Pancreas (tissue), 10 donors: ENCODE data around the gene PPP1R15A. TPM values are rescaled to one million over a fixed set of nuclear protein-coding genes. Genes with fewer than 3 reads are reported as not detected.

Experiments used
- ATAC-seq, 4 donors: fragments of 200-7000 bp; cut with Tn5 transposase; one replicate each; pipeline versions ENCODE4 v1.8.0 to v1.9.1; 2020; ENCODE audit warnings: mild to moderate bottlenecking in 4 of 4, moderate library complexity in 4 of 4
- DNase-seq, 6 donors: peaks; one replicate each; pipeline ENCODE4 v3.0.0-alpha.2; 2020
- FAIRE-seq: peaks from 2 replicates; lab custom pipeline; 2012; peaks lifted over from hg19 to GRCh38; lab: Jason Lieb, UNC
- H3K27ac ChIP-seq, 4 donors: fragments of 200-600 bp; sonication (generic); 1 replicate in 3 of 4; 2 replicates in 1 of 4; pipeline versions ENCODE4 v1.5.0 to v1.8.0; 2020
- H3K27me3 ChIP-seq, 4 donors: fragments of 200-600 bp; one replicate each; pipeline ENCODE4 v1.8.0; 2021
- H3K36me3 ChIP-seq, 3 donors: fragments of 200-600 bp; sonication (generic) in 1 of 3; one replicate each; pipeline versions ENCODE4 v1.5.0 to v1.8.0; 2020 to 2021
- H3K4me1 ChIP-seq, 3 donors: fragments of 200-600 bp; one replicate each; pipeline ENCODE4 v1.8.0; 2021
- H3K4me3 ChIP-seq, 4 donors: fragments of 200-600 bp; sonication (generic) in 2 of 4; one replicate each; pipeline versions ENCODE4 v1.5.0 to v1.8.0; 2020 to 2021
- H3K9me3 ChIP-seq, 4 donors: fragments of 200-600 bp; one replicate each; pipeline ENCODE4 v1.8.0; 2021
- WGBS, 2 donors: extraction: QIAGEN DNeasy Blood & Tissue Kit; methylation state at CpG; one replicate each; pipeline ENCODE4 v1.1.7; 2013; 5-methylcytosine and 5-hydroxymethylcytosine counted together
- intact Hi-C, 3 donors: fragments of 100-400 bp; cut with DNase I; formaldehyde crosslinking; loops; one replicate each; pipeline versions ENCODE4 v1.11.1 to v1.14.2; 2022
- polyA plus RNA-seq, 2 donors: library from polyadenylated mRNA; stranded (reverse); fragments of 200-250 nt; gene quantifications; one replicate each; pipeline ENCODE4 v1.2.3, GENCODE V29; 2013
- total RNA-seq, 6 donors: library from RNA; stranded (reverse); fragmentation: NEBNext Ultra II Directional in 4 of 6; extraction: Animal tissue kit (Norgen Biotek cat#: 25700) in 4 of 6; gene quantifications; one replicate each; pipeline versions ENCODE4 v1.2.1 to v1.2.4, GENCODE V29; 2021 to 2023
- TF ChIP-seq, protein P1 (sequence below), 4 donors: fragments of 200-600 bp; sonication (generic) in 3 of 4; IDR thresholded peaks; one replicate each; pipeline versions ENCODE4 v1.5.0 to v1.8.0; 2021; ENCODE audit warnings: antibody characterized with exemption in 4 of 4
- donor health status: healthy with polysubstance abuse.
- donor health status: DM: no; HTN: no; CAD: no; lungs with moderate emphysema.
- donor health status: DM: no; HTN: no; CAD: no.
- donor health status: control.
- donor health status: control.
- donor health status: Bipolar disorder and iron deficiency.
- donor health status: DM: yes; HTN: yes; CAD: no.
- donor health status: DM: no; HTN: no; CAD: no.
- donor health status: DM: no; HTN: no; CAD: no.
- donor health status: DM: yes; HTN: yes; CAD: no.

Gene PPP1R15A
- total and polyA plus RNA-seq, 8 donors = 8.1 to 53.2 (median 13.9) TPM

- TF ChIP-seq, protein P1, sequence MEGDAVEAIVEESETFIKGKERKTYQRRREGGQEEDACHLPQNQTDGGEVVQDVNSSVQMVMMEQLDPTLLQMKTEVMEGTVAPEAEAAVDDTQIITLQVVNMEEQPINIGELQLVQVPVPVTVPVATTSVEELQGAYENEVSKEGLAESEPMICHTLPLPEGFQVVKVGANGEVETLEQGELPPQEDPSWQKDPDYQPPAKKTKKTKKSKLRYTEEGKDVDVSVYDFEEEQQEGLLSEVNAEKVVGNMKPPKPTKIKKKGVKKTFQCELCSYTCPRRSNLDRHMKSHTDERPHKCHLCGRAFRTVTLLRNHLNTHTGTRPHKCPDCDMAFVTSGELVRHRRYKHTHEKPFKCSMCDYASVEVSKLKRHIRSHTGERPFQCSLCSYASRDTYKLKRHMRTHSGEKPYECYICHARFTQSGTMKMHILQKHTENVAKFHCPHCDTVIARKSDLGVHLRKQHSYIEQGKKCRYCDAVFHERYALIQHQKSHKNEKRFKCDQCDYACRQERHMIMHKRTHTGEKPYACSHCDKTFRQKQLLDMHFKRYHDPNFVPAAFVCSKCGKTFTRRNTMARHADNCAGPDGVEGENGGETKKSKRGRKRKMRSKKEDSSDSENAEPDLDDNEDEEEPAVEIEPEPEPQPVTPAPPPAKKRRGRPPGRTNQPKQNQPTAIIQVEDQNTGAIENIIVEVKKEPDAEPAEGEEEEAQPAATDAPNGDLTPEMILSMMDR (IDR thresholded peaks at IDR 0.05) = no peak
- Histone ChIP-seq H3K4me3 (no peak overlapping the region), H3K27me3 (no peaks in the 10 kb centered on the region), H3K27ac (no peak overlapping the region), H3K36me3 (peaks cover 0 to 3% (median 0%) of the 10 kb centered on the region in 3 donors), H3K4me1 (no peaks in the 10 kb centered on the region), H3K9me3 (no peaks in the 10 kb centered on the region)
- ATAC-seq (no peak), DNase-seq (no peak), FAIRE-seq (no peak)
- WGBS, 2 donors = 86 to 87% methylated on average over 10 of the region's 10 CpGs
- intact Hi-C loops = no loop called here
Measured at GRCh38 chr19:48920949-48921348, 48.7 kb downstream of the PPP1R15A start.

GRCh38 chr19:48921721-48922500 is 49.7 kb downstream of the PPP1R15A start:
- WGBS, 2 donors = 90 to 98% methylated on average over 10 to 12 of the region's 12 CpGs
- TF ChIP-seq, protein P1 (IDR thresholded peaks at IDR 0.05) = no peak
- no peak for FAIRE-seq
- Histone ChIP-seq H3K9me3 (no peaks in the 10 kb centered on the region), H3K36me3 (peaks cover 0 to 3% (median 0%) of the 10 kb centered on the region in 3 donors), H3K27ac (no peak overlapping the region), H3K4me1 (peaks cover 0 to 2% (median 0%) of the 10 kb centered on the region in 3 donors), H3K27me3 (no peaks in the 10 kb centered on the region), H3K4me3 (no peak overlapping the region)
- intact Hi-C loops = no loop called here
- ATAC-seq = no peak
- peak in 2 of 6 donors; percentile 44 to 65 for DNase-seq

GRCh38 chr19:48922548-48923490 is 50.6 kb downstream of the PPP1R15A start:
- H3K9me3 ChIP-seq = no peaks in the 10 kb centered on the region
- peaks cover 0 to 3% (median 0%) of the 10 kb centered on the region in 3 donors for H3K4me1 ChIP-seq
- intact Hi-C loops = no loop called here
- DNase-seq (peak in 1 of 6 donors; percentile 51), FAIRE-seq (no peak), ATAC-seq (no peak)
- H3K36me3 ChIP-seq = peaks cover 0 to 3% (median 0%) of the 10 kb centered on the region in 3 donors
- no peaks in the 10 kb centered on the region for H3K27me3 ChIP-seq
- no peak overlapping the region for H3K4me3 ChIP-seq
- WGBS, 2 donors = 90 to 91% methylated on average over 18 of the region's 18 CpGs
- TF ChIP-seq, protein P1 (IDR thresholded peaks at IDR 0.05) = no peak
- H3K27ac ChIP-seq = no peak overlapping the region

DNA sequence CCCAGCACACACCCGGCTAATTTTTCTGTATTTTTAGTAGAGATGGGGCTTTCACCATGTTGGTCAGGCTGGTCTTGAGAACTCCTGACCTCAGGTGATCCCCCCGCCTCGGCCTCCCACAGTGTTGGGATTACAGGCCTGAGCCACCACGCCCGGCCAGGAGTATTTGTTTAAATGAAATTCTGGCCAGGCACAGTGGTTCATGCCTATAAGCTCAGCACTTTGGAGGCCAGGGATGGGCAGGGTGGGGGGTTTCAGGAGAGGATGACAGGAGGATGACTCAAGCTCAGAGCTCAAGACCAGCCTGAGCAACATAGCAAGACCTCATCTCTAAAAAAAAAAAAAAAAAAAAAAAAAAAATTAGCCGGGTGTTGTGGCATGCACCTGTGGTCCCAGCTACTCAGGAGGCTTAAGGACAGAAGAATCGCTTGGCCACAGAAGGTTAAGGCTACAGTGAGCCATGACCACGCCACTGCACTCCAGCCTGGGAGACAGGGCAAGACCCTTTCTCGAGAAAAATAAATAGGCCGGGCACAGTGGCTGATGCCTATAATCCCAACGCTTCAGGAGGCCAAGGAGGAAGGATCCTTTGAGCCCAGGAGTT is 53.1 kb downstream of the PPP1R15A start:
- Histone ChIP-seq H3K27ac (no peak overlapping the region), H3K36me3 (no peaks in the 10 kb centered on the region), H3K4me1 (peaks cover 0 to 3% (median 0%) of the 10 kb centered on the region in 3 donors), H3K4me3 (no peak overlapping the region), H3K27me3 (no peaks in the 10 kb centered on the region), H3K9me3 (no peaks in the 10 kb centered on the region)
- FAIRE-seq (no peak), DNase-seq (no peak), ATAC-seq (no peak)
- 70 to 74% methylated on average over 11 of the region's 11 CpGs for WGBS, 2 donors
- intact Hi-C loops = no loop called here
- TF ChIP-seq, protein P1 (IDR thresholded peaks at IDR 0.05) = no peak

Other genes with a start within 250 kb of the PPP1R15A start
Only the 30 nearest of the 32 such genes appear.
- 1 to 10 TPM; 3.3 to 8.3 (median 6.5) TPM for gene DBP, start 235.0 kb upstream of the PPP1R15A start, total RNA-seq
- gene DBP, start 235.0 kb upstream of the PPP1R15A start, polyA plus RNA-seq = 10 to 100 TPM in 1 of 2 donors, 1 to 10 TPM in 1; 4.7 to 11.4 TPM
- gene CA11, start 226.2 kb upstream of the PPP1R15A start, total RNA-seq = 1 to 10 TPM; 2.6 to 6.2 (median 4.5) TPM
- 10 to 100 TPM; 10.2 to 15.2 TPM for gene CA11, start 226.2 kb upstream of the PPP1R15A start, polyA plus RNA-seq
- under 1 TPM in 5 of 6 donors, not detected in 1; 0.12 to 0.37 (median 0.20) TPM for gene NTN5, start 199.4 kb upstream of the PPP1R15A start, total RNA-seq
- gene NTN5, start 199.4 kb upstream of the PPP1R15A start, polyA plus RNA-seq = 1 to 10 TPM in 1 of 2 donors, under 1 TPM in 1; 0.38 to 1.8 TPM
- gene FUT2, start 176.4 kb upstream of the PPP1R15A start, total RNA-seq = 10 to 100 TPM in 2 of 6 donors, 1 to 10 TPM in 4; 4.8 to 14.5 (median 8.2) TPM
- 1 to 10 TPM; 3.7 to 5.4 TPM for gene FUT2, start 176.4 kb upstream of the PPP1R15A start, polyA plus RNA-seq
- 1 to 10 TPM in 2 of 6 donors, under 1 TPM in 4; 0.51 to 2.6 (median 0.84) TPM for gene MAMSTR, start 152.7 kb upstream of the PPP1R15A start, total RNA-seq
- 1 to 10 TPM; 1.5 to 2.3 TPM for gene MAMSTR, start 152.7 kb upstream of the PPP1R15A start, polyA plus RNA-seq
- 1 to 10 TPM; 5.3 to 9.6 (median 6.5) TPM for gene RASIP1, start 131.8 kb upstream of the PPP1R15A start, total RNA-seq
- gene RASIP1, start 131.8 kb upstream of the PPP1R15A start, polyA plus RNA-seq = 10 to 100 TPM; 16.2 to 40.9 TPM
- gene IZUMO1, start 125.5 kb upstream of the PPP1R15A start, total RNA-seq = 1 to 10 TPM in 4 of 6 donors, under 1 TPM in 2; 0.73 to 4.6 (median 1.9) TPM
- 1 to 10 TPM; 1.9 to 3.8 TPM for gene IZUMO1, start 125.5 kb upstream of the PPP1R15A start, polyA plus RNA-seq
- gene FUT1, start 119.8 kb upstream of the PPP1R15A start, total RNA-seq = 10 to 100 TPM in 4 of 6 donors, 1 to 10 TPM in 2; 6.5 to 29.7 (median 12.6) TPM
- gene FUT1, start 119.8 kb upstream of the PPP1R15A start, polyA plus RNA-seq = 10 to 100 TPM in 1 of 2 donors, 1 to 10 TPM in 1; 7.7 to 12.7 TPM
- gene FGF21, start 116.9 kb upstream of the PPP1R15A start, total RNA-seq = under 1 TPM in 1 of 6 donors, not detected in 5; 0.51 TPM
- not detected for gene FGF21, start 116.9 kb upstream of the PPP1R15A start, polyA plus RNA-seq
- 10 to 100 TPM; 26.6 to 53.8 (median 36.3) TPM for gene BCAT2, start 61.4 kb upstream of the PPP1R15A start, total RNA-seq
- 10 to 100 TPM; 59.7 to 91.8 TPM for gene BCAT2, start 61.4 kb upstream of the PPP1R15A start, polyA plus RNA-seq
- gene HSD17B14, start 35.9 kb upstream of the PPP1R15A start, total RNA-seq = 1 to 10 TPM in 4 of 6 donors, under 1 TPM in 2; 0.69 to 4.0 (median 1.7) TPM
- gene HSD17B14, start 35.9 kb upstream of the PPP1R15A start, polyA plus RNA-seq = 10 to 100 TPM in 1 of 2 donors, 1 to 10 TPM in 1; 8.5 to 25.4 TPM
- gene PLEKHA4, start 3.8 kb upstream of the PPP1R15A start, total RNA-seq = 10 to 100 TPM in 2 of 6 donors, 1 to 10 TPM in 4; 5.9 to 19.7 (median 8.7) TPM
- gene PLEKHA4, start 3.8 kb upstream of the PPP1R15A start, polyA plus RNA-seq = 10 to 100 TPM; 18.2 to 28.3 TPM
- gene TULP2, start 26.3 kb downstream of the PPP1R15A start, total RNA-seq = under 1 TPM in 1 of 6 donors, not detected in 5; 0.35 TPM
- gene TULP2, start 26.3 kb downstream of the PPP1R15A start, polyA plus RNA-seq = not detected
- 100 to 1,000 TPM in 2 of 6 donors, 10 to 100 TPM in 4; 60.9 to 136 (median 79.8) TPM for gene NUCB1, start 27.9 kb downstream of the PPP1R15A start, total RNA-seq
- 100 to 1,000 TPM; 103 to 118 TPM for gene NUCB1, start 27.9 kb downstream of the PPP1R15A start, polyA plus RNA-seq
- gene DHDH, start 61.3 kb downstream of the PPP1R15A start, total RNA-seq = under 1 TPM in 1 of 6 donors, not detected in 5; 0.28 TPM
- 1 to 10 TPM in 1 of 2 donors, under 1 TPM in 1; 0.30 to 1.0 TPM for gene DHDH, start 61.3 kb downstream of the PPP1R15A start, polyA plus RNA-seq
- gene BAX, start 82.5 kb downstream of the PPP1R15A start, total RNA-seq = 10 to 100 TPM; 20.3 to 41.5 (median 28.0) TPM
- gene BAX, start 82.5 kb downstream of the PPP1R15A start, polyA plus RNA-seq = 10 to 100 TPM; 43.5 to 48.1 TPM
- 1,000 to 10,000 TPM in 1 of 6 donors, 100 to 1,000 TPM in 5; 394 to 1,427 (median 690) TPM for gene FTL, start 92.9 kb downstream of the PPP1R15A start, total RNA-seq
- 1,000 to 10,000 TPM; 1,427 to 1,473 TPM for gene FTL, start 92.9 kb downstream of the PPP1R15A start, polyA plus RNA-seq
- gene GYS1, start 120.9 kb downstream of the PPP1R15A start, total RNA-seq = 10 to 100 TPM in 4 of 6 donors, 1 to 10 TPM in 2; 7.3 to 14.6 (median 12.2) TPM
- 10 to 100 TPM; 14.5 to 18.2 TPM for gene GYS1, start 120.9 kb downstream of the PPP1R15A start, polyA plus RNA-seq
- 10 to 100 TPM; 17.0 to 38.0 (median 29.1) TPM for gene RUVBL2, start 121.5 kb downstream of the PPP1R15A start, total RNA-seq
- gene RUVBL2, start 121.5 kb downstream of the PPP1R15A start, polyA plus RNA-seq = 10 to 100 TPM; 43.9 to 44.9 TPM
- gene LHB, start 144.7 kb downstream of the PPP1R15A start, total RNA-seq = 1 to 10 TPM in 5 of 6 donors, under 1 TPM in 1; 0.98 to 6.6 (median 3.5) TPM
- gene LHB, start 144.7 kb downstream of the PPP1R15A start, polyA plus RNA-seq = 10 to 100 TPM; 30.1 to 54.4 TPM
- gene CGB3, start 151.9 kb downstream of the PPP1R15A start, total RNA-seq = not detected
- gene CGB3, start 151.9 kb downstream of the PPP1R15A start, polyA plus RNA-seq = not detected
- not detected for gene CGB2, start 159.5 kb downstream of the PPP1R15A start, total RNA-seq
- not detected for gene CGB2, start 159.5 kb downstream of the PPP1R15A start, polyA plus RNA-seq
- gene CGB1, start 164.5 kb downstream of the PPP1R15A start, total RNA-seq = not detected
- not detected for gene CGB1, start 164.5 kb downstream of the PPP1R15A start, polyA plus RNA-seq
- not detected for gene CGB5, start 171.4 kb downstream of the PPP1R15A start, total RNA-seq
- not detected for gene CGB5, start 171.4 kb downstream of the PPP1R15A start, polyA plus RNA-seq
- not detected for gene CGB8, start 176.7 kb downstream of the PPP1R15A start, total RNA-seq
- gene CGB8, start 176.7 kb downstream of the PPP1R15A start, polyA plus RNA-seq = not detected
- gene CGB7, start 185.3 kb downstream of the PPP1R15A start, total RNA-seq = not detected
- under 1 TPM in 1 of 2 donors, not detected in 1; 0.38 TPM for gene CGB7, start 185.3 kb downstream of the PPP1R15A start, polyA plus RNA-seq
- not detected for gene NTF4, start 192.4 kb downstream of the PPP1R15A start, total RNA-seq
- gene NTF4, start 192.4 kb downstream of the PPP1R15A start, polyA plus RNA-seq = under 1 TPM in 1 of 2 donors, not detected in 1; 0.09 TPM
- gene KCNA7, start 200.3 kb downstream of the PPP1R15A start, total RNA-seq = not detected
- not detected for gene KCNA7, start 200.3 kb downstream of the PPP1R15A start, polyA plus RNA-seq
- 100 to 1,000 TPM in 5 of 6 donors, 10 to 100 TPM in 1; 87.9 to 205 (median 136) TPM for gene SNRNP70, start 213.0 kb downstream of the PPP1R15A start, total RNA-seq
- gene SNRNP70, start 213.0 kb downstream of the PPP1R15A start, polyA plus RNA-seq = 100 to 1,000 TPM; 799 to 883 TPM
- gene LIN7B, start 241.9 kb downstream of the PPP1R15A start, total RNA-seq = 1 to 10 TPM; 4.7 to 6.5 (median 4.9) TPM
- gene LIN7B, start 241.9 kb downstream of the PPP1R15A start, polyA plus RNA-seq = 10 to 100 TPM; 19.1 to 20.7 TPM